Measurements from ENCODE around the gene SPRR2F. TPM values are rescaled to one million over a fixed set of nuclear protein-coding genes. Genes with fewer than 3 reads are reported as not detected.
"Not testable (repeated sequence)": the region's sequence is repeated elsewhere in the genome, so short reads cannot be mapped to it uniquely, and the experiment has no call there.

The SPRR2F gene
- total and polyA plus RNA-seq, 9 of the 15 experiments (the other 6 are each of a cell fraction or from before 2014, with no cell fraction given): 0.22 to 2.0 (median 0.41) TPM; not detected in 4

DNA sequence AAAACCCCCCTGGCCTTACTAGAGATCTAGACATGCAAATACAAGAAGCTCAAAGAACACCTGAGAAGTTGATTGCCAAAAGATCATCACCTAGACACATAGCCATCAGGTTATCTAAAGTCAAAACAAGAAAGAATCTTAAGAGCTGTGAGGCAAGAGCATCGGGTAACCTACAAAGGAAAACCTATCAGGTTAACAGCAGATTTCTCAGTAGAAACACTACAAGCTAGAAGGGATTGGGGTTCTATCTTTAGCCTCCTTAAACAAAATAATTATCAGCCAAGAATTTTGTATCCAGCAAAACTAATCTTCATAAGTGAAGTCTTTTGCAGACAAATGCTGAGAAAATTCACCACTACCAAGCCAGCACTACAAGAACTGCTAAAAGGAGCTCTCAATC, 12.2 kb upstream of the SPRR2F start:
- Histone ChIP-seq H3K9me1 (ENCODE audit: control insufficient read depth, insufficient read depth, low read length) (no peaks in the 10 kb centered on the region), H3K27me3 (ENCODE audit: control insufficient read depth in 2 of 2, insufficient read depth in 2 of 2, low read length in 2 of 2) (no peaks in the 10 kb centered on the region), H3K79me2 (ENCODE audit: control insufficient read depth, insufficient read depth, low read length) (no peaks in the 10 kb centered on the region), H3K4me3 (no peak overlapping the region), H3K36me3 (ENCODE audit: control insufficient read depth, insufficient read depth, low read length) (no peaks in the 10 kb centered on the region), H2AFZ (ENCODE audit: low read depth, low read length) (no peak overlapping the region), H3K4me2 (ENCODE audit: insufficient read depth, low read length) (no peak overlapping the region), H3K9ac (ENCODE audit: insufficient read depth in 1 of 2, low read depth in 2 of 2, low read length in 2 of 2) (no peak overlapping the region), H3K9me3 (replicated peaks; ENCODE audit: control insufficient read depth, insufficient read depth, low read depth, low read length) (no peaks in the 10 kb centered on the region), H3K27ac (ENCODE audit: extremely low read depth, low read depth, low read length) (no peak overlapping the region), H3K4me1 (replicated peaks in 1 of 2; ENCODE audit: control insufficient read depth in 2 of 2, insufficient read depth in 2 of 2, low read length in 2 of 2) (no peaks in the 10 kb centered on the region; a peak in 1 of 5 replicates), H4K20me1 (replicated peaks; ENCODE audit: control insufficient read depth, insufficient read depth, low read length) (no peaks in the 10 kb centered on the region)
- BruUV-seq (replicated peaks): no TSS peak
- FAIRE-seq: no peak
- no peak for DNase-seq (ENCODE audit: extremely low read depth in 1 of 4, low spot score in 3 of 4)
- 8% methylated on average over 1 of the region's 1 CpG for WGBS (ENCODE audit: insufficient coverage, low coverage, missing lambda C conversion rate)
- ATAC-seq: no peak
- in situ Hi-C loops (cut with MboI): no loop called here
- TF ChIP-seq CBX3 (IDR thresholded peaks at IDR 0.05; ENCODE audit: borderline replicate concordance in 1 of 2, low read length in 2 of 2) (peak in 1 of 2 experiments; percentile 39; a peak in 1 of 3 replicates), HLTF (IDR thresholded peaks at IDR 0.05) (no peak), NEUROD1 (IDR thresholded peaks at IDR 0.05; ENCODE audit: borderline replicate concordance, low read depth, low read length, partially characterized antibody) (no peak), TBL1XR1 (IDR thresholded peaks at IDR 0.05; ENCODE audit: low read length in 2 of 2) (no peak)
- TF ChIP-seq, protein P1, sequence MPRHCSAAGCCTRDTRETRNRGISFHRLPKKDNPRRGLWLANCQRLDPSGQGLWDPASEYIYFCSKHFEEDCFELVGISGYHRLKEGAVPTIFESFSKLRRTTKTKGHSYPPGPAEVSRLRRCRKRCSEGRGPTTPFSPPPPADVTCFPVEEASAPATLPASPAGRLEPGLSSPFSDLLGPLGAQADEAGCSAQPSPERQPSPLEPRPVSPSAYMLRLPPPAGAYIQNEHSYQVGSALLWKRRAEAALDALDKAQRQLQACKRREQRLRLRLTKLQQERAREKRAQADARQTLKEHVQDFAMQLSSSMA (CRISPR knock-in tag; IDR thresholded peaks at IDR 0.05): no peak
- ChIA-PET POLR2A (interaction anchor here (1.2 kb wide), 1 partner anchor 67 kb away, joined by 3 read pairs; no protein-coding TSS in a partner anchor), CTCF (ENCODE audit: low intra/inter-chr PET ratio) (no interaction called here)
- intact Hi-C loops (cut with micrococcal nuclease): no loop called here

DNA sequence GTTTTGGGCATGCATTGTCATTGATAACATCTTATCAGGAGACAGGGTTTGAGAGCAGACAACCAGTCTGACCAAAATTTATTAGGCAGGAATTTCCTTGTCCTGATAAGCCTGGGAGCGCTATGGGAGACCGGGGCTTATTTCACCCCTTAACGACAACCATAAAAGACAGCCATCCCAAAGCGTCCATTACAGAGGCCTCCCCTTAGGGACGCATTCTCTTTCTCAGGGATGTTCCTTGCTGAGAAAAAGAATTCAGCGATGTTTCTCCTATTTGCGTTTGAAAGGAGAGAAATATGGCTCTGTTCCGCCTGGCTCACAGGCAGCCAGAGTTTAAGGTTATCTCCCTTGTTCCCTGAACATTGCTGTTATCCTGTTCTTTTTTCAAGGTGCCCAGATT, 10.5 kb upstream of the SPRR2F start:
- not testable (repeated sequence) for FAIRE-seq

More for the DNA sequence above, 10.5 kb upstream of the SPRR2F start:
- H3K4me1 ChIP-seq (replicated peaks in 1 of 2; ENCODE audit: control insufficient read depth in 2 of 2, insufficient read depth in 2 of 2, low read length in 2 of 2); H3K27me3 ChIP-seq (ENCODE audit: control insufficient read depth in 2 of 2, insufficient read depth in 2 of 2, low read length in 2 of 2); H3K79me2 ChIP-seq (ENCODE audit: control insufficient read depth, insufficient read depth, low read length); CTCF ChIA-PET (ENCODE audit: low intra/inter-chr PET ratio); H3K9me3 ChIP-seq (replicated peaks; ENCODE audit: control insufficient read depth, insufficient read depth, low read depth, low read length); H3K4me2 ChIP-seq (ENCODE audit: insufficient read depth, low read length); H4K20me1 ChIP-seq (replicated peaks; ENCODE audit: control insufficient read depth, insufficient read depth, low read length); BruUV-seq (replicated peaks); ATAC-seq; in situ Hi-C loops (cut with MboI); intact Hi-C loops (cut with micrococcal nuclease); H2AFZ ChIP-seq (ENCODE audit: low read depth, low read length); H3K27ac ChIP-seq (ENCODE audit: extremely low read depth, low read depth, low read length); DNase-seq (ENCODE audit: extremely low read depth in 1 of 4, low spot score in 3 of 4); H3K4me3 ChIP-seq; H3K36me3 ChIP-seq (ENCODE audit: control insufficient read depth, insufficient read depth, low read length); H3K9me1 ChIP-seq (ENCODE audit: control insufficient read depth, insufficient read depth, low read length); POLR2A ChIA-PET; H3K9ac ChIP-seq (ENCODE audit: insufficient read depth in 1 of 2, low read depth in 2 of 2, low read length in 2 of 2): not testable (repeated sequence)
- 54% methylated on average over 7 of the region's 8 CpGs for WGBS (ENCODE audit: insufficient coverage, low coverage, missing lambda C conversion rate)

Measured in K562 (cell line).